ENCODE results near the gene CYP4A22. TPM values are rescaled to one million over a fixed set of nuclear protein-coding genes. Genes with fewer than 3 reads are reported as not detected.
A peak's percentile ranks its signal among the peaks of the same experiment; 100 is the strongest.
"Not testable (repeated sequence)": the region's sequence is repeated elsewhere in the genome, so short reads cannot be mapped to it uniquely, and the experiment has no call there.

The CYP4A22 gene
- total RNA-seq, 2 donors from 2014 or later, result not detected

DNA sequence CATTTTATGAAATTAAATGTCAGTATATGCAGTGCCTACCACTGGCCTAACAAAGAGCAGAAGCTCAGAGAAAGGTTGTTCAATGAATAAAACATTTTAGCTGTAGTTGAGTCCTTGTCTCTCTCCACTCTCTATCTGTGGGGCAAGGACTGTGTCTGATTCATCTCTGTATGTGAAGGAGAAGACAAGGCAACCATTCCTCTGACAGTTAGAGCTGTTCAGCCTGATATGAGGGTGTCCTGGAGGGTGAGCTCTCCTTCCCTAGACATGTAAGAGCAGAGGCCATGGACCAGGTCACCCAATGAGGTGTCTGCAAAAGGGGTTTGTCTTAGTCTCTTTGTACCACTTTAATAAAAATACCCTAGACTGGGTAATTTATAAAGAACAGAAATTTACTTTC lies 57.1 kb downstream of the CYP4A22 start:
- no peak for ATAC-seq
- intact Hi-C loops (cut with DNase I), result no loop called here
- TF ChIP-seq, protein P1, sequence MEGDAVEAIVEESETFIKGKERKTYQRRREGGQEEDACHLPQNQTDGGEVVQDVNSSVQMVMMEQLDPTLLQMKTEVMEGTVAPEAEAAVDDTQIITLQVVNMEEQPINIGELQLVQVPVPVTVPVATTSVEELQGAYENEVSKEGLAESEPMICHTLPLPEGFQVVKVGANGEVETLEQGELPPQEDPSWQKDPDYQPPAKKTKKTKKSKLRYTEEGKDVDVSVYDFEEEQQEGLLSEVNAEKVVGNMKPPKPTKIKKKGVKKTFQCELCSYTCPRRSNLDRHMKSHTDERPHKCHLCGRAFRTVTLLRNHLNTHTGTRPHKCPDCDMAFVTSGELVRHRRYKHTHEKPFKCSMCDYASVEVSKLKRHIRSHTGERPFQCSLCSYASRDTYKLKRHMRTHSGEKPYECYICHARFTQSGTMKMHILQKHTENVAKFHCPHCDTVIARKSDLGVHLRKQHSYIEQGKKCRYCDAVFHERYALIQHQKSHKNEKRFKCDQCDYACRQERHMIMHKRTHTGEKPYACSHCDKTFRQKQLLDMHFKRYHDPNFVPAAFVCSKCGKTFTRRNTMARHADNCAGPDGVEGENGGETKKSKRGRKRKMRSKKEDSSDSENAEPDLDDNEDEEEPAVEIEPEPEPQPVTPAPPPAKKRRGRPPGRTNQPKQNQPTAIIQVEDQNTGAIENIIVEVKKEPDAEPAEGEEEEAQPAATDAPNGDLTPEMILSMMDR (IDR thresholded peaks at IDR 0.05), result no peak
- TF ChIP-seq POLR2A (IDR thresholded peaks at IDR 0.05), result no peak

DNA sequence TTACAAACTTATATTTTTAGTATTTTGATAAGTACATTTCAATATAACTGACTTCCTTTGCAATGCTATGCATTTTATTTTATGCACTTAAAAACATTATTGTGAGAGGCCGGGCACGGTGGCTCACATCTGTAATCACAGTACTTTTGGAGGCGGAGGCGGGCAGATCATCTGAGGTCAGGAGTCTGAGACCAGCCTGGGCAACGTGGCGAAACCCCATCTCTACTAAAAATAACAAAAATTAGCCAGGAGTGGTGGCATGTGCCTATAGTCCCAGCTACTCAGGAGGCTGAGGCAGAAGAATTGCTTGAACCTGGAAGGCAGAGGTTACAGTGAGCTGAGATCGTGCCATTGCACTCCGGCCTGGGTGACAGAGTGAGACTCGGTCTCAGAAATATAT lies 58.7 kb downstream of the CYP4A22 start:
- DNase-seq; H3K27me3 ChIP-seq; H3K27ac ChIP-seq; ATAC-seq; H3K4me3 ChIP-seq; intact Hi-C loops (cut with DNase I); H3K36me3 ChIP-seq (replicated peaks in 1 of 2; ENCODE audit: insufficient read depth in 1 of 2, low read depth in 2 of 2); H3K9me3 ChIP-seq: not testable (repeated sequence)
- H3K4me1 ChIP-seq, result peaks cover 21% of the 10 kb centered on the region
- WGBS, 2 donors, result 85 to 89% methylated on average over 9 of the region's 9 CpGs

More for the DNA sequence above, 57.1 kb downstream of the CYP4A22 start:
- H3K27ac ChIP-seq, result no peak overlapping the region
- peaks cover 0 to 4% of the 10 kb centered on the region in 2 donors for H3K27me3 ChIP-seq
- no peaks in the 10 kb centered on the region for H3K36me3 ChIP-seq (replicated peaks in 1 of 2; ENCODE audit: insufficient read depth in 1 of 2, low read depth in 2 of 2)
- DNase-seq, result no peak
- H3K4me3 ChIP-seq, result no peak overlapping the region
- H3K4me1 ChIP-seq, result peaks cover 37% of the 10 kb centered on the region
- H3K9me3 ChIP-seq, result no peaks in the 10 kb centered on the region

DNA sequence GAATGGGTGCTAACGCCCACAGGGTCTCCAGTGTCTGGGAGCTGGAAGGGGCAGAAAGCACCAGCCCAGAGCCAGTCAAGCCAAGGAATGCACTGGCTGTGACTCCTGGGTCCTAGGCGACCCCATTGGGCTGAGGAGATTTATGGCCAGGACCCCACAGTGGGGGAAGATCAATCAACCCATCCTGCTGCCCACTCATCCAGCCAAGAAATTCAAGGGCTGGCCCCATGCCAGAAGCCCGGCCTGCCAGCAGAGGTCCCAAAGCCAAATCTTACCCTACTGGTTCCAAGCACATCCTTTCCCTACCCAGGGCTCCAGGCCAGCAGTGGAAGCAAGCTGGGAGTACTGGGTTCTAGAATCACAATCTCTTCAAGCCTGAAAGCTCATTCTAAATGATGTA lies 59.4 kb downstream of the CYP4A22 start:
- no peak overlapping the region for H3K4me3 ChIP-seq
- H3K27me3 ChIP-seq, result peaks cover 0 to 4% of the 10 kb centered on the region in 2 donors
- no peaks in the 10 kb centered on the region for H3K36me3 ChIP-seq (replicated peaks in 1 of 2; ENCODE audit: insufficient read depth in 1 of 2, low read depth in 2 of 2)
- no peak for TF ChIP-seq POLR2A (IDR thresholded peaks at IDR 0.05)
- TF ChIP-seq, protein P1 (IDR thresholded peaks at IDR 0.05), result no peak
- H3K27ac ChIP-seq, result no peak overlapping the region
- 13 to 51% methylated on average over 1 to 3 of the region's 3 CpGs for WGBS, 2 donors
- no peak for ATAC-seq
- H3K4me1 ChIP-seq, result peaks cover 16% of the 10 kb centered on the region
- no peaks in the 10 kb centered on the region for H3K9me3 ChIP-seq
- peak in 1 of 4 donors; percentile 38 for DNase-seq
- intact Hi-C loops (cut with DNase I), result no loop called here

DNA sequence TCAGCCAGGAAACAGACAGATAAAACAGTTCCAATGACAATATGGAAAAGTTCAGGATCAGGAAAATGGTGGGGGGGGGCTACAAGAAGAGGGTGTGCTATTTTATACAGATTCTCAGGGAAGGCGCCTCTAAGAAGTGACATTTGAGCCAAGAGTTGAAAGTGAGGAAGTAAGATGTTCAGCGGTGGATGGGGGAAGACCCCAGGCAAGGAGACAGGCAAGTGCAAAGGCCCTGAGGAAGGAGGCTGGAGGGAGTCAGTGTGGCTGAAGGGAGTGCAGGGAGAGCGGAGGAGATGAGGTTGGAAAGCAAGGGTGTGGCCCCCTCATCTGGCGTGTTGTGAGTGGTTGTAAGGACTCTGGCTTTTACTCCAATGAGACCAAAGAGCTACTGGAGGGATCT lies 61.0 kb downstream of the CYP4A22 start:
- no peak overlapping the region for H3K4me3 ChIP-seq
- intact Hi-C loops (cut with DNase I), result no loop called here

More for the DNA sequence above, 61.0 kb downstream of the CYP4A22 start:
- WGBS, 2 donors, result 64 to 74% methylated on average over 4 of the region's 4 CpGs
- no peak for TF ChIP-seq POLR2A (IDR thresholded peaks at IDR 0.05)
- TF ChIP-seq, protein P1 (IDR thresholded peaks at IDR 0.05), result no peak
- DNase-seq (no peak), ATAC-seq (no peak)
- Histone ChIP-seq H3K36me3 (replicated peaks in 1 of 2; ENCODE audit: insufficient read depth in 1 of 2, low read depth in 2 of 2) (no peaks in the 10 kb centered on the region), H3K27me3 (peaks cover 0 to 4% of the 10 kb centered on the region in 2 donors), H3K4me1 (peaks cover under 1% of the 10 kb centered on the region), H3K9me3 (no peaks in the 10 kb centered on the region), H3K27ac (no peak overlapping the region)

Other genes with a start within 250 kb of the CYP4A22 start
- gene CYP4A11, start 196.0 kb upstream of the CYP4A22 start, total RNA-seq, result under 1 TPM in 1 of 2 donors, not detected in 1; 0.78 TPM
- gene CYP4X1, start 113.8 kb upstream of the CYP4A22 start, total RNA-seq, result 10 to 100 TPM in 1 of 2 donors, 1 to 10 TPM in 1; 1.8 to 14.2 TPM
- gene CYP4Z1, start 70.2 kb upstream of the CYP4A22 start, total RNA-seq, result 1 to 10 TPM in 1 of 2 donors, under 1 TPM in 1; 0.52 to 2.3 TPM
- 10 to 100 TPM; 54.2 to 56.4 TPM for gene PDZK1IP1, start 52.6 kb downstream of the CYP4A22 start, total RNA-seq
- gene TAL1, start 94.8 kb downstream of the CYP4A22 start, total RNA-seq, result 1 to 10 TPM; 2.3 to 2.6 TPM
- gene STIL, start 176.7 kb downstream of the CYP4A22 start, total RNA-seq, result under 1 TPM in 1 of 2 donors, not detected in 1; 0.52 TPM
- 10 to 100 TPM; 62.0 to 70.3 TPM for gene CMPK1, start 196.3 kb downstream of the CYP4A22 start, total RNA-seq

Measured in body of pancreas (tissue), 4 donors.